Activated T-cell treated with anti-CD3 and anti-CD28 coated beads for 48 hours (primary cell): ENCODE data around the gene ST14.
"Not testable (repeated sequence)": the region's sequence is repeated elsewhere in the genome, so short reads cannot be mapped to it uniquely, and the experiment has no call there.

ENCODE experiments used
- DNase-seq: peaks from one replicate; pipeline ENCODE4 v3.0.0-alpha.2; 2020; ENCODE audit warnings: low read depth

Gene ST14

DNA sequence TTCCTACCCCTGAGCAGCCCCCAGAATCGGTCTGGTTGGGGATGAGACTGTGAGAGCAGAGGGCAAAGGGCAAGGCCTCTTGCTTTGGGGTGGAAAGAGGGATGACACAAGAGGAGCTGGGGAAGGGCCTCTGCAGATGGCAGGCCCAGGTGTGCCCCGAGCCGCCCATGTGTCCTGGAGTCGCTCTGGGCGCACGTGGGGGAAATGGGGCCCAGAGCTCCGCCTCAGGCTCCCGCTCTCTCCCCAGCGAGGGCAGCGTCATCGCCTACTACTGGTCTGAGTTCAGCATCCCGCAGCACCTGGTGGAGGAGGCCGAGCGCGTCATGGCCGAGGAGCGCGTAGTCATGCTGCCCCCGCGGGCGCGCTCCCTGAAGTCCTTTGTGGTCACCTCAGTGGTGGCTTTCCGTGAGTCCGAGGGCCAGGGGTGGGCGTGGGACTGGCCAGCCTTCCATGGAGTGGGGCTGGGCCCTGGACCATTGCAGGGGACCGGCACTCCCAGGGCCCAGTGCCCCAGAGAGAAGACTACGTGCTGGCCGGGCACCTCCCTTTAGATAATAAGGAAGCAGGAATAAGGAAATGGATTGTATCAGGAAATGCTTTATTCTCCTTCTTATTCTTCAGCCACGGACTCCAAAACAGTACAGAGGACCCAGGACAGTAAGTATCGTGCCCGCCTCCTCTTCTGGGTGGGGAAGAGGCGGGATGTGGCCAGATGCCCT lies 30.1 kb downstream of the ST14 start:
- DNase-seq, result no peak

GRCh38 chr11:130190371-130190881 lies 30.8 kb downstream of the ST14 start:
- DNase-seq, result no peak

- DNase-seq, result no peak
These were observed 32.3 kb downstream of the ST14 start for GRCh38 chr11:130191896-130192295.

- no peak for DNase-seq
These were observed 33.3 kb downstream of the ST14 start for GRCh38 chr11:130192845-130193267.

- DNase-seq, result not testable (repeated sequence)
These were observed 34.0 kb downstream of the ST14 start for GRCh38 chr11:130193551-130193950.

DNA sequence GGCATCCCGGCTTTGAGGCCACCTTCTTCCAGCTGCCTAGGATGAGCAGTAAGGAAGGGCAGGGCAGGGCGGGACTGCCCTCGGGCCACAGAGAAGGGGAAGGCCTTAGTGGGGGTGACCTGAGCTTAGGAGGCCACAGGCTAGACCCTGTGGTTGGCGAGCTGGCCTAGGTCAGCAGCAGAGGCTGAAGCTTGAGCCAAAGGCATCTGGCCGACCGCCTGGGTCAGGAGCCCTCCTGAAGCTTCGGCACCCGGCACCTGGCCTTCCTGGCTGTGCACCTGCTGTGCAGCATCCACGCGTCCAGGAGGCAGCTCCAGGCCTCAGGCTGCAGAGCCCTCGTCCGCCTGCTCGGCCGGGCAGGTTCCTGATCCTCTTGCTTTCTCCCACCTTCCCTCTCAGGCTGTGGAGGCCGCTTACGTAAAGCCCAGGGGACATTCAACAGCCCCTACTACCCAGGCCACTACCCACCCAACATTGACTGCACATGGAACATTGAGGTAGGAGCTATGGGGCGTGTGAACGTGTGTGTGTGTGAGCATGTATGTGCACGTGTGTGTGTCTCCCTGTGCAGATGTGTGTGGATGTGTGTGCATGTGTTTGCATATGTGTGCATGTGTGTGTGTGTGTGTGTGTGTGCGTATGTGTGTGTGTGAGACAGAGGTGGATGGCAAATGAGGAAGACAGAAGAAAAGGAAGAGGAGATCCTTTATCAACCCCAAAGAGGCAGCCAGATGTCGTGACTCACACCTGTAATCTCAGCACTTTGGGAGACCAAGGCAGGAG lies 34.9 kb downstream of the ST14 start:
- DNase-seq, result no peak

DNA sequence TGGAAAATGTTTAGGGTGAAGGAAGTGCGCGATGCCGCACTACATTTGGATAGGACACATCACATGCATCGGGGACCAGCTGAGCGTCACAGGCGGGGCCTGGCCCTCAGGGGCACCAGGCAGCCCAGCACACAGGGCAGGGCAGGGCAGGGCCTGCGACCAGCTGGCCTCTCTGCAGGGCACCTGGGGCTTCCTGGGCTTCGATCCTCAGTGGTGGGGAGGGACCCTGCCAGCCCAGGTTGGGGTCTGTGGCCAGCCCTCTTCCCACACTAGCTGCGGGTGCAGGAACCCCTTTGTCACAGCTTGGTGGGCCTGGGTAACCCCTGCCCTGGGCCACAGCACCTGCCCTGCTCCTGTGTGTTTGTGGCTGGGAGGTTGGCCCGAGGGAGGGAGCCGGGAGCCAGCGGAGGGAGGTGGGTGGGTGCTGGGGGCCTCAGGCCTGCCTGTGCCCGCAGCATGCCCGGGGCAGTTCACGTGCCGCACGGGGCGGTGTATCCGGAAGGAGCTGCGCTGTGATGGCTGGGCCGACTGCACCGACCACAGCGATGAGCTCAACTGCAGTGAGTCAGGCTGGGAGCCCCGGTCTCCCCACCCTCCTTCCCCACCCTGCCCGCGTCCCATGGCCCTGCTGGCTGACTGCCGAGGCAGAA lies 37.9 kb downstream of the ST14 start:
- DNase-seq, result no peak

GRCh38 chr11:130198292-130198691 lies 38.7 kb downstream of the ST14 start:
- no peak for DNase-seq

- no peak for DNase-seq
These were observed 39.4 kb downstream of the ST14 start for GRCh38 chr11:130198964-130199363.

DNA sequence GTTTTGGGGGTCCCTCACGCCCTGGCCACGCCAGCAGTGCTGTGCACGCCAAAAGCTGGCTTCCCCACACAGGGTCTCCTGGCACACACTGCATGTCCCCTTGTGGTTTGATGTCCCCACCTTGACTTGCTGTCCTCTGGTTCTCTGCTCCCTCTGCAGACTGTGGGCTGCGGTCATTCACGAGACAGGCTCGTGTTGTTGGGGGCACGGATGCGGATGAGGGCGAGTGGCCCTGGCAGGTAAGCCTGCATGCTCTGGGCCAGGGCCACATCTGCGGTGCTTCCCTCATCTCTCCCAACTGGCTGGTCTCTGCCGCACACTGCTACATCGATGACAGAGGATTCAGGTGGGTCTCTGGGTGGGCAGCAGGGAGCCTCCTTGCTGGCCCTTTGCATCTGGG lies 40.2 kb downstream of the ST14 start:
- DNase-seq, result no peak

DNA sequence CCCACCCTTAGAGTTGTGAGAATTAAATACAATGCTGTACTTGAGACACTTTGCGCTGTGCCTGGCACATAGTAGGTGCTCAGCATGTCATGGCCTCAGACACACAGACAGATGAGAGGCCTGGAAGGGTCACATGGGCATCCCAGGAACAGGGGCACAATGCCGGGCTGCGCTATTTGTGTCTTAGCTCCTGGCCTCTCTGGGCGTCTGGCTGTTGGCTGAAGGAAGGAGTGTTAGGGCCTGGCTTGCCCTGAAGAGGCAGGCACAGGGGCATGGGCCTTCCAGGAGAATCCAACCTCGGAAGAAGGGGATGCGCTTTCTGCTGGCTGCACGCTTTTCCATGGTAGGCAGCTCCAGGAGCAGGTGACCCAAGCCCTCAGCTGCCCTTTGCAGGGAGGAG lies 41.4 kb downstream of the ST14 start:
- no peak for DNase-seq

DNA sequence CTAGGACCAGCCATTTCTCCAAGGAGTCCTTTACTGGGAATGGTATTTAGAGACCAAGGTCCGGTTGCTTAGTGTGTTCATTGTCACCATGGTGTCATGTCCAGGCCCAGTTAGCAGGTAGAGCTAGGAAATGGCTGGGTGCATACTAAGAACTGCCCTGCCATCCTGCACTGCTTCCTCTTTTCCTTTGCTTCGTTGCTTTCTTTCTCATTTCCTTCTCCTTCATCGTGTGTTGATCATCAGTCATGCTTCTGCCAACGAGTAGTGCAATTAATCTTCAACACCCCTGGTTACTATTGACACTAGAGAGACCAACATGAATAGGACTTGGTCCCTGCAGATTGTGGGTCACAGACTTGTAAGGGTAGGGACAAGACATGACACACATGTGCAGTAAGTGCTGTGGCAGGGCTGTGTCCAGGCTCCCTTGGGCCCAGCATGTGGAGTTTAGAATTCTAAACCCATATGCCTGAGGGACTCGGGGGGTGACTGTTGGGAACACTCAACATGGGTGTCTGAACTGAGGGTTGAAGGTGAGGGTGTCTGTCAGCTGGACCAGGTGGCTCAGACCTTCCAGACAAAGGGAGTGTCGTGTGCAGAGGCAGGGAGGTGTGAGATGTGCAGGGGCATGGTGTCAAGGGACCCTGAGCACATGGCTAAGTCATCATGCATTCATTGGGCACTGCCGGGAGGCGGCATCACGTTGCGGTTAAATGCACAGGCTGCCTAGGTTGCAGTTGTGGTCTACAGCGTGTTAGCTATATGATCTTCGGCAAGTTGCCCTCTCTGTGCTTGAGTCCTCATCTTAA lies 42.6 kb downstream of the ST14 start:
- DNase-seq, result no peak

DNA sequence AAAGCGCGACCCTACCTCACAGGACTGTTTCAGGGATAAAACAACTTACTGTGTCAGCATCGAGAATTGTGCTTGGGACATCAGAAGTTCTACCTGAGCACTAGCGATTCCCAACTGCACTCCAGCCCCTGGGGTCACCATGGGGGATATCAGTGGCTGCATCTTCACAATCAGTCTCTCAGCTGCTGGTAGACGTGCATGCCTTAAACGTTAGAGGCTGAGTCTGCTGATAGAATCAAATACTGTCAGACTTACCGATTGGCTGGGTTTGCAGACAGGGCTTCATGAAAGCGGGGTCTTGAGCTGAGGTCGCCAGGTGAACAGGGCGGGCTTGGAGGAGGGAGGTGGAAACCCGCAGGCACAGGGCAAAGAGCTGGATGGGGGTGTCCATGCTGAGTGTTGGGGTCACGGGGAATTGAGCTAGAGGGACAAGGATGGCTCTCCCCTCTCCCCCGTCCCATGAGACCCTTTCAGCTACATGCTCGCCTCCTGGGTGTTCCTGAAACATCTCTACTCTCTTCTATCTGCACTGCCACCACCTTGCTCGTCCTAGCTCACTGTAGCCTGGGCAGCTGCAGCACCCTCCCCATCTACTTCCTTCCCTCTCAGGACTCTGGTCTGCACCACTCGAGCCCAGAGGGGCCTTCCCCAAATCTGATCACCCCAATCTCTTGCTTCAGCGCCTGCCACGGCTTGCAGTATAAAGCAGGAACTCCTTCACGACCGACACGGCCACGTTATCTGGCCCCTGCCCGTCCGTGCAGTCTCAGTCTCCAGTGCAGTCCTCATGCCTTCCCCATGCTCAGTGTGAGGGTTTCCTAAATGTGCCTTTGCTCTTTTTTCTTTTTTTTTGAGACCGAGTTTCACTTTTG lies 43.5 kb downstream of the ST14 start:
- no peak for DNase-seq

GRCh38 chr11:130203766-130204702 lies 44.5 kb downstream of the ST14 start:
- DNase-seq, result no peak

DNA sequence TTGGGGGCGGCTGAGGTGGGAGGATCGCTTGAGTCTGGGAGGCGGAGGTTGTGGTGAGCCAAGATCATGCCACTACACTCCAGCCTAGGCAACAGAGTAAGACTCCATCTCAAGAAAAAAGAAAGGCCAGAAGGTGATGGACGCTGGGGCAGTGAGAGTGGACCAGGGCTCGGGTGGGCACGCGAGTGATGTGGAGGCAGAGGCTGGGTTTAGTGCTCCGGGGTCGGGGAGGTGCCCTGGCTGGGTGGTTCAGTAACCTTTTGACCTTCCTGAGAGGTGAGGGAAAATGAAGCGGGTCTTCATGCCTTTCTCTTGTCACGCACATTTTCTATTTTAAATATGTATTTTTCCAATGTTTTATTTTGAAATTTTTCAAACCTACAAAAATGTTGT lies 45.1 kb downstream of the ST14 start:
- DNase-seq, result no peak

- DNase-seq, result no peak
These were observed 46.6 kb downstream of the ST14 start for GRCh38 chr11:130206141-130206540.

DNA sequence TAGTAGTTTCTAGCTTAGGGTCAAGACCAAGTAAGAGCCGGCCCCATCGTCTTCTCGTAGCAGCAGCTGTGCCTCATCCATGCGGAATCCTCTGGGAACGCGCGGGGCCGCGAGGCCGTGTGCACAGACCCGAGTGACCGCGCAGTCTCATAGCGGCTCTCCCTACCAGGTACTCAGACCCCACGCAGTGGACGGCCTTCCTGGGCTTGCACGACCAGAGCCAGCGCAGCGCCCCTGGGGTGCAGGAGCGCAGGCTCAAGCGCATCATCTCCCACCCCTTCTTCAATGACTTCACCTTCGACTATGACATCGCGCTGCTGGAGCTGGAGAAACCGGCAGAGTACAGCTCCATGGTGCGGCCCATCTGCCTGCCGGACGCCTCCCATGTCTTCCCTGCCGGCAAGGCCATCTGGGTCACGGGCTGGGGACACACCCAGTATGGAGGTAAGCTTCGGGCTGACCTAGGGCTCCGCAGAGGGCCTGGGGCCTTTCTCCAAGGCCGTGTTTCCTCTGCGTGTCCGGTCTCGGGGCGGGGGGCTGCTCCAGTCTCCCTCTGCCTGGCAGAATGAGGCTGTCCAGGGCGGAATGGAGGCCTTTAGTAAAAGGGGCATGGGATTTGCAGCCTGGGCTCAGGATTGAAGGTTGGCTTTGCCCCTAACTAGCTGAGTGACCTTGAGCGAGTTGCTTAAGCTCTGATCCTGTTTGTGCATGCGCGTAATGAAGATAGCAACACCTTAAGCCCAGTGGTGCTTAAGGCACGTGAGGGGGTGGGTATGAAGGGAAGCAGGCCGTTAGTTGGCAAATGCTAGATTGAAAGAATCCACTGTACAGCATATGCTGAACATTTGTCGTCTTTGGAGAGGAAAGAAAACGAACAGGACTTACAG lies 48.9 kb downstream of the ST14 start:
- no peak for DNase-seq

- no peak for DNase-seq
These were observed 49.7 kb downstream of the ST14 start for GRCh38 chr11:130209128-130209932.
